Endothelial cell of umbilical vein (primary cell): ENCODE results near the gene MSI1. TPM values are rescaled to one million over a fixed set of nuclear protein-coding genes. Genes with fewer than 3 reads are reported as not detected.

Experiments used
- BruUV-seq: library from RNA; stranded (reverse); fragments of 400-500 nt; replicated peaks from 2 replicates; lab custom pipeline; 2021; lab: Mats Ljungman, UMichigan
- CTCF ChIA-PET: fragments of 300-600, 350-600 bp; sonication (Branson Sonifier 250); formaldehyde crosslinking; loops from one replicate; lab custom pipeline; 2021; ENCODE audit warnings: antibody characterized with exemption, inconsistent platforms; lab: Charles Lee
- POLR2A ChIA-PET: fragments of 300-600, 350-600 bp; sonication (Branson Sonifier 250); formaldehyde crosslinking; loops from one replicate; lab custom pipeline; 2021; ENCODE audit warnings: antibody characterized with exemption, inconsistent platforms; lab: Charles Lee
- DNase-seq: peaks from one replicate; pipeline ENCODE4 v3.0.0-alpha.2; 2011; ENCODE audit warnings: low read depth, low spot score
- FAIRE-seq: peaks from 2 replicates; lab custom pipeline; 2011; peaks lifted over from hg19 to GRCh38; lab: Jason Lieb, UNC
- H2AFZ ChIP-seq: 2 replicates; pipeline ENCODE4 v1.6.0; 2012; ENCODE audit warnings: low read depth, low read length, control low read depth, inconsistent platforms
- H3K27ac ChIP-seq: 2 replicates; pipeline ENCODE4 v1.5.1; 2011; ENCODE audit warnings: low read depth, mild to moderate bottlenecking, control low read depth, low read length, moderate library complexity; ENCODE audit not compliant: insufficient read depth
- H3K27me3 ChIP-seq, 2 experiments: 2 replicates each; pipeline versions ENCODE4 v1.6.0 to v1.6.1; 2011; ENCODE audit warnings: low read length in 2 of 2, mixed read lengths in 1 of 2; ENCODE audit not compliant: control insufficient read depth in 2 of 2, insufficient read depth in 2 of 2
- H3K36me3 ChIP-seq, 2 experiments: 2 replicates in 1 of 2; 3 replicates in 1 of 2; pipeline ENCODE4 v1.5.1; 2011; ENCODE audit warnings: low read length in 2 of 2, mild to moderate bottlenecking in 1 of 2, moderate library complexity in 1 of 2; ENCODE audit not compliant: control insufficient read depth in 2 of 2, insufficient read depth in 2 of 2; ENCODE audit errors: extremely low read depth in 1 of 2
- H3K4me1 ChIP-seq: 3 replicates; pipeline ENCODE4 v1.5.1; 2011; ENCODE audit warnings: mild to moderate bottlenecking, low read length; ENCODE audit not compliant: control insufficient read depth, insufficient read depth; ENCODE audit errors: extremely low read depth
- H3K4me2 ChIP-seq: 2 replicates; pipeline ENCODE4 v1.6.1; 2011; ENCODE audit warnings: low read length, control low read depth, mixed read lengths; ENCODE audit not compliant: insufficient read depth
- H3K4me3 ChIP-seq, 3 experiments: fragments of 200-600 bp in 1 of 3; sonication (generic), shearing (Covaris generic) in 1 of 3; replicated peaks in 1 of 3; 2 replicates each; pipeline ENCODE4 v1.5.1; 2011 to 2016; ENCODE audit warnings: control low read depth in 3 of 3, low read length in 3 of 3, mild to moderate bottlenecking in 2 of 3, inconsistent platforms in 1 of 3, low read depth in 1 of 3, moderate library complexity in 1 of 3; ENCODE audit not compliant: insufficient read depth in 1 of 3
- H3K79me2 ChIP-seq: 2 replicates; pipeline ENCODE4 v1.6.0; 2012; ENCODE audit warnings: low read length, inconsistent platforms; ENCODE audit not compliant: control insufficient read depth, insufficient read depth
- H3K9ac ChIP-seq: replicated peaks from 2 replicates; pipeline ENCODE3; 2011; ENCODE audit warnings: low read length, control low read depth; ENCODE audit not compliant: insufficient read depth; ENCODE audit errors: extremely low read depth
- H3K9me1 ChIP-seq: replicated peaks from 3 replicates; pipeline ENCODE4 v1.6.0; 2011; ENCODE audit warnings: mild to moderate bottlenecking, low read length; ENCODE audit not compliant: control insufficient read depth, insufficient read depth; ENCODE audit errors: extremely low read depth
- H3K9me3 ChIP-seq: replicated peaks from 2 replicates; pipeline ENCODE4 v1.5.1; 2012; ENCODE audit warnings: low read length, inconsistent platforms; ENCODE audit not compliant: control insufficient read depth, insufficient read depth
- H4K20me1 ChIP-seq: replicated peaks from 2 replicates; pipeline ENCODE3; 2011; ENCODE audit warnings: mild to moderate bottlenecking, low read length; ENCODE audit not compliant: control insufficient read depth, insufficient read depth; ENCODE audit errors: extremely low read depth
- CTCF ChIP-seq, 2 donors: IDR thresholded peaks; 1 replicate in 1 of 2; 2 replicates in 1 of 2; pipeline ENCODE4 v1.5.1; 2011; ENCODE audit warnings: low read length in 2 of 2, mild to moderate bottlenecking in 2 of 2, moderate library complexity in 2 of 2, control low read depth in 1 of 2, inconsistent platforms in 1 of 2, low read depth in 1 of 2; ENCODE audit not compliant: insufficient read depth in 1 of 2; ENCODE audit errors: extremely low read depth in 1 of 2
- EZH2 ChIP-seq: IDR thresholded peaks from 2 replicates; pipeline ENCODE4 v1.6.1; 2012; ENCODE audit warnings: borderline replicate concordance, low read depth, mild to moderate bottlenecking, moderate library complexity, low read length, inconsistent platforms; ENCODE audit not compliant: severe bottlenecking
- FOS ChIP-seq: IDR thresholded peaks from 2 replicates; pipeline ENCODE4 v1.6.1; 2011; ENCODE audit warnings: mild to moderate bottlenecking, low read length, moderate library complexity, borderline replicate concordance; ENCODE audit not compliant: insufficient read depth
- GATA2 ChIP-seq: IDR thresholded peaks from 2 replicates; pipeline ENCODE4 v1.7.0; 2011; ENCODE audit warnings: low read depth, mild to moderate bottlenecking, moderate library complexity, mixed read lengths, low read length; ENCODE audit not compliant: insufficient read length, insufficient read depth
- JUN ChIP-seq: IDR thresholded peaks from 2 replicates; pipeline ENCODE4 v1.6.1; 2011; ENCODE audit warnings: borderline replicate concordance, low read depth; ENCODE audit not compliant: insufficient read length, insufficient read depth
- MYC ChIP-seq: IDR thresholded peaks from one replicate; pipeline ENCODE4 v1.6.1; 2011; ENCODE audit warnings: mild to moderate bottlenecking, low read depth, low read length
- POLR2A ChIP-seq: IDR thresholded peaks from 2 replicates; pipeline ENCODE4 v1.6.1; 2012; ENCODE audit warnings: low read depth, mild to moderate bottlenecking, control low read depth, low read length
- POLR2AphosphoS5 ChIP-seq: IDR thresholded peaks from 2 replicates; pipeline ENCODE4 v1.6.1; 2012; ENCODE audit warnings: low read depth, mild to moderate bottlenecking, control low read depth, low read length, moderate library complexity; ENCODE audit not compliant: insufficient read depth
- dilution Hi-C: fragments of 300-500 bp; cut with MboI; formaldehyde crosslinking; loops from one replicate; pipeline ENCODE4 v1.15.0; 2019; ENCODE audit warnings: low sequenced_read_pairs; ENCODE audit not compliant: extremely low pct_ligation_motif_present
- intact Hi-C: fragments of 100-400 bp; cut with micrococcal nuclease; formaldehyde crosslinking; loops from one replicate; pipeline ENCODE4 v1.10.0; 2022
- polyA plus RNA-seq, 4 experiments: library from polyadenylated mRNA; depleted of rRNA in 3 of 4; stranded (reverse) in 3 of 4; unstranded in 1 of 4; fragments of >200 nt; gene quantifications; 2 replicates each; pipeline versions ENCODE4 v1.2.1 to v1.2.3, GENCODE V29; 2011 to 2012; ENCODE audit warnings: missing spikeins in 1 of 4
- total RNA-seq: library from RNA; stranded (reverse); gene quantifications from 2 replicates; pipeline ENCODE4 v1.2.3, GENCODE V29; 2021
- TF ChIP-seq, protein P1 (sequence below): IDR thresholded peaks from 2 replicates; pipeline ENCODE4 v1.6.1; 2011; ENCODE audit not compliant: insufficient read depth, insufficient read length

The MSI1 gene
- total and polyA plus RNA-seq, 2 donors (not counting 3 experiments of a cell fraction or from before 2014, with no cell fraction given): 0.01 TPM; not detected in 1

DNA sequence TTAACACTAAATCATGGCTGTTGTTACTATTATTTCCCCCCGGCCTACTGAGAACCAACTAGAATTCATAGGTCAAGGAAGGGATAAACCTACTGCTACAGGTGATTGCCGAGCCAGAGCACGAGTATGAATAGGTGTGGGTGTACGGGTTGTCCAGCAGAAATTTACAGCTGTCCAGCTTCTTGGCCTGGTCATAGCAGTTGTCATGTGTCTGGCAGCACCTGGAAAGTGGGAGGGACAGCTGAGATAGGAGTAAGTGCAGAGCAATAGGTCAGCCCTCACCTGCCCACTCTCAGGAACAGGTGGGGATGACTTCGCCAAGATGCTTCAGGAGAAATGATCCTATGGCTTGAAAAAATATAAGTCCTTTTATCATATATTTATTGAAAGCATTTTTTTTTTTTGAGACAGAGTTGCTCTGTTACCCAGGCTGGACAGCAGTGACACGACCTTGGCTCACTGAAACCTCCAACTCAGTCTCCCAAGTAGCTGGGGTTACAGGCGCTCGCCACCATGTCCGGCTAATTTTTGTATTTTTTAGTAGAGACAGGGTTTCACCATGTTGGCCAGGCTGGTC, 44.0 kb downstream of the MSI1 start:
- Histone ChIP-seq H3K79me2 (no peaks in the 10 kb centered on the region), H4K20me1 (no peaks in the 10 kb centered on the region), H3K9ac (no peak overlapping the region), H3K4me2 (no peak overlapping the region), H3K27me3 (peaks cover 0 to 6% of the 10 kb centered on the region in 2 experiments), H2AFZ (no peak overlapping the region), H3K9me1 (no peaks in the 10 kb centered on the region), H3K27ac (no peak overlapping the region), H3K36me3 (no peaks in the 10 kb centered on the region), H3K4me1 (no peaks in the 10 kb centered on the region), H3K4me3 (no peak overlapping the region), H3K9me3 (no peaks in the 10 kb centered on the region)
- no peak for DNase-seq
- POLR2A ChIA-PET: no interaction called here
- no peak for TF ChIP-seq CTCF (IDR thresholded peaks at IDR 0.05; ENCODE audit: extremely low read depth in 1 of 2, insufficient read depth in 1 of 2, low read depth in 1 of 2, low read length in 2 of 2)
- TF ChIP-seq FOS: no peak
- no peak for TF ChIP-seq GATA2
- no peak for TF ChIP-seq POLR2AphosphoS5
- TF ChIP-seq EZH2: no peak
- no peak for TF ChIP-seq MYC
- no peak for TF ChIP-seq JUN
- TF ChIP-seq, protein P1, sequence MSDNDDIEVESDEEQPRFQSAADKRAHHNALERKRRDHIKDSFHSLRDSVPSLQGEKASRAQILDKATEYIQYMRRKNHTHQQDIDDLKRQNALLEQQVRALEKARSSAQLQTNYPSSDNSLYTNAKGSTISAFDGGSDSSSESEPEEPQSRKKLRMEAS: no peak
- TF ChIP-seq POLR2A: no peak
- CTCF ChIA-PET: interaction anchor here (0.5 to 1.5 kb wide), 4 partner anchors 10 to 598 kb away, joined by 3 to 6 read pairs (median 4); partner anchors contain the start of gene SIRT4
- dilution Hi-C loops (no loop called here), intact Hi-C loops (loop anchor here (1.0 kb wide), 2 partner anchors 23 to 105 kb away; partner anchors contain the start of gene SIRT4)
- FAIRE-seq: no peak
- no TSS peak for BruUV-seq
